DND-41 (cell line): ENCODE measurements around the gene FAM149A.

Experiments used
- ATAC-seq: fragments of 200-7000 bp; cut with Tn5 transposase; 3 replicates; pipeline ENCODE4 v1.9.1; 2021; ENCODE audit warnings: low read depth; ENCODE audit not compliant: insufficient read depth
- DNase-seq: peaks from one replicate; pipeline ENCODE4 v3.0.0-alpha.2; 2020
- H2AFZ ChIP-seq: 2 replicates; pipeline ENCODE4 v1.6.0; 2012; ENCODE audit warnings: low read depth, low read length
- H3K27ac ChIP-seq: 2 replicates; pipeline ENCODE4 v1.5.1; 2012; ENCODE audit warnings: low read length, inconsistent platforms
- H3K27me3 ChIP-seq: fragments of 200-600 bp; sonication (generic); 2 replicates; pipeline ENCODE4 v1.6.0; 2012; ENCODE audit warnings: low read length, mild to moderate bottlenecking, inconsistent platforms; ENCODE audit not compliant: insufficient read depth, poor library complexity
- H3K36me3 ChIP-seq: 2 replicates; pipeline ENCODE4 v1.5.1; 2012; ENCODE audit warnings: low read length, inconsistent platforms; ENCODE audit not compliant: insufficient read depth
- H3K4me1 ChIP-seq: 2 replicates; pipeline ENCODE4 v1.5.1; 2012; ENCODE audit warnings: mild to moderate bottlenecking, low read length; ENCODE audit not compliant: insufficient read depth
- H3K4me2 ChIP-seq: 2 replicates; pipeline ENCODE4 v1.6.0; 2012; ENCODE audit warnings: mild to moderate bottlenecking, moderate library complexity, low read length, inconsistent platforms; ENCODE audit not compliant: insufficient read depth
- H3K4me3 ChIP-seq, 2 experiments: fragments of 200-600 bp in 1 of 2; shearing (Covaris generic) in 1 of 2; 2 replicates each; pipeline ENCODE4 v1.5.1; 2012 to 2016; ENCODE audit warnings: inconsistent platforms in 2 of 2, low read length in 2 of 2, mild to moderate bottlenecking in 2 of 2, low read depth in 1 of 2, moderate library complexity in 1 of 2
- H3K79me2 ChIP-seq: 2 replicates; pipeline ENCODE4 v1.6.0; 2012; ENCODE audit warnings: low read length, inconsistent platforms; ENCODE audit not compliant: insufficient read depth
- H3K9ac ChIP-seq: 2 replicates; pipeline ENCODE4 v1.6.0; 2012; ENCODE audit warnings: low read depth, mild to moderate bottlenecking, inconsistent platforms, low read length, moderate library complexity
- H3K9me3 ChIP-seq: 2 replicates; pipeline ENCODE4 v1.5.1; 2012; ENCODE audit warnings: low read length, moderate library complexity, mild to moderate bottlenecking, inconsistent platforms; ENCODE audit not compliant: insufficient read depth, severe bottlenecking
- H4K20me1 ChIP-seq: 2 replicates; pipeline ENCODE4 v1.6.0; 2012; ENCODE audit warnings: low read length; ENCODE audit not compliant: insufficient read depth
- CTCF ChIP-seq: IDR thresholded peaks from 2 replicates; pipeline ENCODE4 v1.5.1; 2012; ENCODE audit warnings: borderline replicate concordance, low read length, moderate library complexity, mild to moderate bottlenecking; ENCODE audit not compliant: poor library complexity, severe bottlenecking; ENCODE audit errors: extremely low read depth
- EZH2 ChIP-seq: IDR thresholded peaks from 3 replicates; pipeline ENCODE4 v1.6.1; 2012; ENCODE audit warnings: borderline replicate concordance, low read depth, mild to moderate bottlenecking, moderate library complexity, low read length, inconsistent platforms; ENCODE audit not compliant: severe bottlenecking

FAM149A gene

GRCh38 chr4:186158021-186158813 lies 53.7 kb downstream of the FAM149A start:
- ATAC-seq (no peak), DNase-seq (no peak)
- Histone ChIP-seq H3K4me2 (no peak overlapping the region), H3K27ac (no peak overlapping the region), H3K4me3 (no peak overlapping the region), H2AFZ (no peak overlapping the region), H3K27me3 (peaks cover 8% of the 10 kb centered on the region), H3K4me1 (no peaks in the 10 kb centered on the region), H3K36me3 (no peaks in the 10 kb centered on the region), H3K79me2 (no peaks in the 10 kb centered on the region), H3K9me3 (no peaks in the 10 kb centered on the region), H4K20me1 (no peaks in the 10 kb centered on the region; the same call in 1 of the 2 replicates), H3K9ac (no peak overlapping the region)
- TF ChIP-seq CTCF = no peak
- TF ChIP-seq EZH2 = no peak

- TF ChIP-seq EZH2 (no peak), CTCF (no peak)
- H3K27ac ChIP-seq = no peak overlapping the region
- H3K4me2 ChIP-seq = no peak overlapping the region
- ATAC-seq (no peak), DNase-seq (no peak)
- H3K36me3 ChIP-seq = no peaks in the 10 kb centered on the region
- no peak overlapping the region for H2AFZ ChIP-seq
- peaks cover 8% of the 10 kb centered on the region for H3K27me3 ChIP-seq
- H3K9ac ChIP-seq = no peak overlapping the region
- H3K4me3 ChIP-seq = no peak overlapping the region
- no peaks in the 10 kb centered on the region for H3K4me1 ChIP-seq
- no peaks in the 10 kb centered on the region for H3K79me2 ChIP-seq
- no peaks in the 10 kb centered on the region; the same call in 1 of the 2 replicates for H4K20me1 ChIP-seq
- H3K9me3 ChIP-seq = no peaks in the 10 kb centered on the region
Observed at GRCh38 chr4:186158966-186159365, 54.5 kb downstream of the FAM149A start.

DNA sequence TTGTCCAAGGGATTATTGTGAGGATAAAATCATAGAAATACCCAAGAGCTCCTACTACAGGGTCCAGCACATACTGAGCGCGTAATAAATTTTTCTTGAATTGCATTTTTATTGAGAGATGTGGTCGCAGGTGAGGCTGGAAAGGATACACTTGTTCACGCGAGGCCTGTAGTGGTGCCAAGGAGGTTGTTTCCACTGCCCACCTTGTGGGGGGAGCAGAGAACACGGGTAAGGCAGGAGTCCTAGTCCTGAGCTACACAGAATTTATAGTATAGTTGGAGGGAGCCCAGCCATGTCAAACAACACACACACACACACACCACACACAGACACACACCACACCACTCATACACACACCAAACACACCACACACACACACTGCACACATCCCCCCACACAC lies 55.1 kb downstream of the FAM149A start:
- TF ChIP-seq CTCF (peak; percentile 13), EZH2 (no peak)
- H3K4me1 ChIP-seq = no peaks in the 10 kb centered on the region
- no peaks in the 10 kb centered on the region; the same call in 1 of the 2 replicates for H4K20me1 ChIP-seq
- H3K36me3 ChIP-seq = no peaks in the 10 kb centered on the region
- H3K9ac ChIP-seq = no peak overlapping the region
- H3K27me3 ChIP-seq = peaks cover 8% of the 10 kb centered on the region
- no peaks in the 10 kb centered on the region for H3K9me3 ChIP-seq
- H3K27ac ChIP-seq = no peak overlapping the region
- no peak overlapping the region for H3K4me2 ChIP-seq
- H3K79me2 ChIP-seq = no peaks in the 10 kb centered on the region
- ATAC-seq (peak; percentile 31; the same call in 1 of the 3 replicates), DNase-seq (no peak)
- no peak overlapping the region for H2AFZ ChIP-seq
- H3K4me3 ChIP-seq = no peak overlapping the region
